GM21825 (cell line): ENCODE measurements around the gene ANKRD65.
"Not testable (repeated sequence)": the region's sequence is repeated elsewhere in the genome, so short reads cannot be mapped to it uniquely, and the experiment has no call there.

Experiments
- ATAC-seq: cut with Tn5 transposase; IDR thresholded peaks from one replicate; pipeline ENCODE4 v1.9.1; 2021; ENCODE audit warnings: mild to moderate bottlenecking, moderate library complexity; ENCODE audit not compliant: unreplicated experiment

The ANKRD65 gene

DNA sequence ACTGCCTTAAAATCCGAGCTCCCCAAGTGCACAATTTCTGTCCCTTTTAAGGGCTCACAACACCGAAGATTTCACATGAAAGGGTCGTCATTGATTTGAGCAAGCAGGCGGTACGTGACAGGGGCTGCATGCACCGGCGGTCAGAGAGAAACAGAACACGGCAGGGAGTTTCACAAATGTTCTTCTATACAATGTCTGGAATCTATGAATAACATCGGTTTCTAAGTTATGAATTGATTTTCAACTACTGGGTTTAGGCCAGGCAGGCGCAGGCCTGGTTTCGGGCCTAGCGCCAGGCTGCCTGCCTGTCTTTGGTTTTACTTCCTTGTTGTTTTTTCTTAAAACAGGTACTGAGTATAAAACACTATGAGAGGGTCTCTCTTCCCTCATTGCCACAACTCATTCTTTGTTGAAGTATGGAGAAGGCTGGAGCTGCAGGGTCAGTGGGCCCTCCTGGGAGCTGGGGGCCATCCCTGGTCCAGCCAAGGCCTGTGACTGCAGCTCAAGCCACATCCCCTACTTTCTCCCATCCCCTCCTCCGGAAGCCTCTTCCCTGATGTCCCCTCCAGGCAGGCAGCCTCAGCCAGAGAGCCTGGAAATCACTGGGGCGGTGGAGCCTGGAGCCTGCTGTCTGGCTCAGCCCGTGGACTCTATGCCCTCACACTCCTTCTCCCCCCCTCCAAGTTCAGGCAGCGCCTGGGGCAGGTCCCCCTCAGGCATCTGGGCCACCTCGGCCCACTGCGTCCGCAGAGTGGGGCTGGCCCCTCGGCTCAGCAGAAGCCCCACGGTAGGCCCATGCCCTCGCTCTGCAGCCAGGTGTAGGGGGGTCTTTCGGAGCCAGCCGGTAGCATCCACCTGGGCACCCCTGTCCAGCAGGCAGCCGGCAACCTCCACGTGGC lies 2.4 kb downstream of the ANKRD65 start:
- no peak for ATAC-seq

DNA sequence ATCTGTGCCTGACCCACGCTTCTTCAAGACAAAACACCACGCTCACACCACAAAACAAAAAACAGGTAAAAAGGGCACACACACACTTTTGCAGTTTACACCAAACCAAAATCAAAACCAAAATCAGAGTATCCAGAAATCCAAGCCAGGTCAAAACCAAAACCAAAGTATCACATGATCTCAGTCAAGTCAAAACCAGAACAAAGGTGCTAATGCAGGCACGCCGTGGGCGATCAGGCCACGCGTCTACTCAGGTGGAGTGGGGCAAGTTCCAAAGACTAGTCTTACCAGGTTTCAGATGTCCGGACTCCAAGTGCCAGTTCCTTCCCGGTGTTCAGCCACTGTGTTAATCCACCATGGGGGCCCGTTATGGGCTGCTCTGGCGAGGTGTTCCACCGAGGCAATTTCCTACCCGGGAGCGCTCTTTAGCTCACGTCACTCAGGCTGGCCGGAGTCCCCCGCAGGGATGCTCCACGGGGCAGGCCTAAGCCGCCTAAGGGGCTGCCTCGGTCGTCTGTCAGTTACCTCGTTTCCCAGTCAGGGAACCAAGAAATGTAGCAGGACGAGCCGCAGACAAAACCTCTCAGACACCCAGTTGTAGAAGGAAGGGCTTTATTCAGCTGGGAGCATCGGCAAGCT lies 3.1 kb downstream of the ANKRD65 start:
- ATAC-seq = not testable (repeated sequence)

GRCh38 chr1:1417396-1417795 lies 3.7 kb downstream of the ANKRD65 start:
- ATAC-seq = not testable (repeated sequence)

GRCh38 chr1:1415751-1416150 lies 5.3 kb downstream of the ANKRD65 start:
- ATAC-seq = no peak

GRCh38 chr1:1412311-1412902 lies 8.7 kb downstream of the ANKRD65 start:
- not testable (repeated sequence) for ATAC-seq

DNA sequence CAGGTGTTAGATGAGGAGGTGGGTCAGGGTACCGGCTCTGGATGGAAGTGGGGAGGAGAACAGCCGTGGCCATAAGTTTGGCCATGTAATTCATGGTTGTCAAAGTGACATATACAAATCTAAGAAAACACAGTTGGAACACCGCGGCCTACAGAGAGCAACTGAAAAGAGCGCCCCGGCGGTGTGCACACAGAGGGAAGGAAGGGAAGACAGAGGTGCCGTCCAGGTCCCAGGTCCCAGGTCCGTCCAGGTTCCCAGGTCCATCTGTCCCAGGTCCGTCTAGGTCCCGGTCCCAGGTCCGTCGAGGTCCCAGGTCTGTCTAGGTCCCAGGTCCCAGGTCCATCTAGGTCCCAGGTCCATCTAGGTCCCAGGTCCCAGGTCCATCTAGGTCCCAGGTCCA lies 9.4 kb downstream of the ANKRD65 start:
- no peak for ATAC-seq

DNA sequence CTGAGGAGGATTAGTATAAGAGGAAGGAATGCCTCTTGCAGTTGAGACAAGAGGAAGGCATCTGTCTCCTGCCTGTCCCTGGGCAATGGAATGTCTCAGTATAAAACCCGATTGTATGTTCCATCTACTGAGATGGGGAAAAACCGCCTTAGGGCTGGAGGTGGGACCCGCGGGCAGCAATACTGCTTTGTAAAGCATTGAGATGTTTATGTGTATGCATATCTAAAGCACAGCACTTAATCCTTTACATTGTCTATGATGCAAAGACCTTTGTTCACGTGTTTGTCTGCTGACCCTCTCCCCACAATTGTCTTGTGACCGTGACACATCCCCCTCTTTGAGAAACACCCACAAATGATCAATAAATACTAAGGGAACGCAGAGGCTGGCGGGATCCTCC lies 10.8 kb downstream of the ANKRD65 start:
- not testable (repeated sequence) for ATAC-seq

DNA sequence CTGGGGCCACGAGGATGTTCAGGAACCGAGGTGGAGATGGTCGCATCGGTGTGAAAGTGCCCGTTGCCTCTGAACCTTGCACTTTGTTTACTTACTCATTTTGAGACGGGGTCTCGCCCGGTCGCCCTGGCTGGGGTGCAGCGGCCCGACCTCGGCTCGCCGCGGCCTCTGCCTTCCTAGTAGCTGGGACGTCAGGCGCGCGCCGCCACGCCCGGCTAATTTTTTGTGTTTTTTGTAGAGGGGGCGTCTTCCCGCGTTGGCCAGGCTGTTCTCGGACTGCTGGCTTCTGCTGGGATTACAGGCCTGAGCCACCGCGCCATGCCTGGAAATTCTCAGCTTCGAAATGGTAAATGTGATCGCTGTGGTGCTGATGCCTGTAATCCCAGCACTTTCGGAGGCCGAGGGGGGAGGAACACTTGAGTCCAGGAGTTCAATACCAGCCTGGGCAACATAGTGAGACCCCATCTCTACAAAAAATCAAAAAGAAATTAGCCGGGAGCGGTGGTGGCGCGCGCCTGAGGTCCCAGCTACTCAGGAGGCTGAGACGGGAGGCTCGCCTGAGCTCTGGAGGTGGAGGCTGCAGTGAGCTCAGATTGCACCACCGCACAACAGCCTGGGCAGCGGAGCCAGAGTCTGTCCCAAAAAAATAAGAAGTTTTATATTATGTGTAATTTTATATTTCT lies 13.3 kb downstream of the ANKRD65 start:
- peak; percentile 13 for ATAC-seq

DNA sequence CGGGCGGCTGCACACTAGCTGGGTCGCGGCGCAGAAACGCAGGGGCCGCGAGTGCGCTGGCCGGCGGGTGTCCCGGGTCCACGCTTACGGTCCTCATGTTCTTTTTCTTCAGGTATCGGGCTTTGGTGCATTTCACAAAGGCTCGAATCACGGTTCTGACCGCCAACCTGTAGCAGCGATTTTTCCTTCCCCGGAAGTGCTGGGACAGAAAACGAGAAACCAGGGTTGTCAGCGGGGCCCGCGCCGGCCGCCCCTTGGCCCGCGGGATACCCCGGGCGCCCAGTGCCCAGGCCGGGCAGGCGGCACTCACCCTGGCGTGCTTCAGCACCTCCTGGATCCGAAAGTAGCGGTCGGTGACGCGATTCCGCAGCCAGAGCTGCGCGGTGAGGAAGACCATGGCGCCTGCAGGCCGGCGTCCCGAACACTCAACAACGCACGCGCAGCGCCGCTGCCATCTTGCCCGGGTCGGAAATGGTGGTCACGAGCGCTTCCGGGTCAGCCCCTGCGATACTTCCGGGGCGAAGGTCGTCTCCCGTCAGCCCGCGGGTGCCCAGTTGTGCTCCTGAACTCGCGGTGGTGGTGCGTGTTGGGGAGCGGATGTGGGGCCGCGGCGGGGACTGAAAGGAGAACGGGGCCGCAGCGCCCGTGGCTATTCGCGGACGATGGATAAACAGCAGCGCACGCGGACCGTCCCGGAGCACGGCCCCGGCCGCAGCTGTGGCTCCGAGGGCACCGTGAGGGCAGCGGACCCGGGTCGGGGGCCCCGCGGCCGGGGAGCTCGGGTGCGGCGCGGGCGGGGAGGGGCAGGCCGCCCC lies 14.0 kb downstream of the ANKRD65 start, which contains the start of gene MRPL20:
MRPL20 (minus strand) TSS at position 473 of the 815 bp plus-strand sequence; CDS start at position 397, 76 bp downstream.
- peak; percentile 89 for ATAC-seq

GRCh38 chr1:1406101-1406820 lies 14.8 kb downstream of the ANKRD65 start:
- no peak for ATAC-seq

DNA sequence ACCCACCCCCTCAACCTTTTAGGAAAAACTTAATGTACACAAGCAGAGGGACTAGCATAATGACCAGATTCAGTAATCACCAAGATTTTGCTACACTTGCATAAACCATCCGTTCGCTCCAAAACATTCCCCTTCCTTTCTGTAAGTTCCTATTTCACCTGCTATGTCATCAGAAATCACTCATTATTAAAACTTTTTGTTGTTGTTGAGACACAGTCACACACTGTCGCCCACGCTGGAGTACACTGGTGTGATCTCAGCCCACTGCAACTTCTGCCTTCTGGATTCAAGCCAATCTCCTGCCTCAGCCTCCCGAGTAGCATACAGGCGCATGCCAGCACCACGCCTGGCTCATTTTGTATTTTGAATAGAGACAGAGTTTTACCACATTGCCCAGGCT lies 17.4 kb downstream of the ANKRD65 start:
- ATAC-seq = no peak

GRCh38 chr1:1402901-1403392 lies 18.1 kb downstream of the ANKRD65 start:
- not testable (repeated sequence) for ATAC-seq

DNA sequence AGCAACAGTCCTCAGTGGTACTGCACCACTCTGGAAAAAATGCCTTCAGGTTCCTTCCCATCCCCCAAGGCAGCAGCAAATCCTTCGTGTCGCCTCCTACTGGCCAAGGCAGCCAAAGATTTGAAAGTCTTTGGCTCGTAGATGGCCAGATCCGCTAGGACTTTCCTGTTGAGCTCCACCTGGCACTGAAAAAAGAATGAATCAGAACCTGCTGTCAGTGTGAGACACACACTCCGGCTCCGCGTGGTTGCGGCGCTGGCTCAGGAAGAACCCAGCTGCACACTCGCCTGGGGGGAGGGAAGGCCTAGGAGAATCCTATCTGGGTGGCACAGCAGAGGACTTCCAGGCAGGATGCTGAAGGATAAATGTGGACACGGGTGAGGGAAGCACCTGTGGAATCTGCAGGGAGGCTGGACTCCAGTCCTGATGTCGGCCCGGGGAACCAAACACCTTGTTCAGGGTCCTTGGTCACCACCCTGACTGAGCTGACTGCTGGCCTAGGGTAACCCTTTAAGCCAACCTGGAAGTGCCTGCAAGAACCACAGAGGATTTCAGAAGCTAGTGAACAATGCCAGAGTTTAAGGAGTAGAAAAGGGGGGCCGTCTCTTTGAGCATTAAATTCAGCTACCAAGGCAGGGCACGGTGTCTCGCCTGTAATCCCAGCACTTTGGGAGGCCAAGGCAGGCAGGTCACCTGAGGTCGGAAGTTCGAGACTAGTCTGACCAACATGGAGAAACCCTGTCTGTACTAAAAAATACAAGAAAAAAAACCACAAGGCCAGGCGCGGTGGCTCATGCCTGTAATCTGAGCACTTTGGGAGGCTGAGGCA lies 18.8 kb downstream of the ANKRD65 start:
- ATAC-seq = no peak

- ATAC-seq = no peak
Observed at GRCh38 chr1:1401457-1402010, 19.5 kb downstream of the ANKRD65 start.

DNA sequence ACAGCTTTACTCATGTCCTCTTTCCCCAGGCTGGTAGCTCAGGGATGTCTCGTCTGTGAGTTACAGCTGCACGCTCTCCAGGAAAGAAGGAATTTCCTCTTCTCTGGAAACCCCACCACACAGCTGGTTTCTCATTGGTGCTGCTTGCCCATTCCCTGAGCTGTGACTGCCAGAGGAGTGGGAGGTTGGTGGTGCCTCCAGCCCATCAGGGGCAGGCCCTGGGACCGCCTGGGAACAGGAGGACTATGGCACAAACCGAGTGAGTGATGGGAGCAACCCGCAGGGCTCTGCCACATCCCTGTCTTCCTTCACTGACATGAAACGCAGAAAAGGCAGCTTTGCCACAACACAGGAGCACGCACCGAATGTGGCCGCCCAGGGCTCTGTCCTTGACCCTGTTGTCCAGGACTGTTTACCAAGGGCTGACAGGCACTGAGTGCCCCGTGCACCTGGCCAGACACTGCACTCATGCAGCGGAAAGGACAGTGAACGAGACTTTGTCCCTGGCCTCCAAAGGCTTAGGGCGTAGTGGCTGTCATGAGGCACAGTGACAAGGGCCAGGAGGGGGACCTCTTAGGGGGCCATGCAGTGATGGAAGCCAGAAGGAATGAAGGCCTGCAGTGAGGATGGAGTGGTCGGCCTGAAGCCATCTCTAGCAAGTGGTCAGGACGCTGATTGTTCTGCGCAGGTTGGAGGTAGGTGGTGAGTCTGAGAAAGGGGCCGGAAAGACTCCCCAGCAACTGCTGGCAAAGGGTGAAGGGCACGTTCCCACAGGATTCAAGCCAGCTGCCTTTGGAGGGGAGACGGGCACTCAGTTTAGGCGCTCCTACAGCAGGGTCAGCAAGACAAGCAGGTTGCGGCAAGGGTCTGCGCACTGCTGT lies 20.3 kb downstream of the ANKRD65 start:
- ATAC-seq = no peak

DNA sequence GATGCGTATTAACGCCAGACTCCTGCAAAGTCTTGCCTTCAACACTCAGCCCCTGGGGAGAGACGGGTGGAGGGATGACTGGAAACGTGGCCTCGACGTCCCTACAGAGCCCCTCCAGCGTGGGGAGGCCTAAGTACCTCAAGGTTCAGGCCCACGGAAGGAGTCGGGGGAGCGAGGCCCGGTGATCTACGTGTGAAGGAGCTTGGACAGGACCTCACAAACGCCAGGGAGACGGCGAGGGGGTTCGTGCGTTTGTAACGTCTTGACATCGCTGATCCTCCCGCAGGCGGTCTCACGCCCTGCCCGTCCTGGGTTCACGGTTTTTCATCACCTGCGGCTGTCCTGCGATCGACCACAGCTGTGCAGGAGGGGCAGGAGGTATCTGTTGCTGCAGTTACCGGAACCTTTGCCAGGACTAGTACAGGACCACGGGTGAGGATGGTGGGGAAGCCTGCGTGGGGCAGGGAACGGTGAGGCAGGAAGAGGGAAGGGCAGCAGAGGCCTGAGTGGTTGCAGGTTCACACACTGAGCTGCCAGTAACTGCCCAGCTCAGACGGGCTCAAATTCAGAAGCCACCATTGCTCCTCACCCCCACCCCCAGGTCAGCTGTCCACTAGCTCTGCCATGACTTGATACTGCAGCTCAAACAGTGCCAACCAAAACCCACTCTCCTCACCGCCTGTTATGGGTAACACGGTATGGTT lies 21.1 kb downstream of the ANKRD65 start:
- peak; percentile 2 for ATAC-seq
